ENCODE measurements around the gene SEMA3E. TPM values are rescaled to one million over a fixed set of nuclear protein-coding genes. Genes with fewer than 3 reads are reported as not detected.

The SEMA3E gene
- total RNA-seq, 1 donor from 2014 or later: 1.3 TPM

DNA sequence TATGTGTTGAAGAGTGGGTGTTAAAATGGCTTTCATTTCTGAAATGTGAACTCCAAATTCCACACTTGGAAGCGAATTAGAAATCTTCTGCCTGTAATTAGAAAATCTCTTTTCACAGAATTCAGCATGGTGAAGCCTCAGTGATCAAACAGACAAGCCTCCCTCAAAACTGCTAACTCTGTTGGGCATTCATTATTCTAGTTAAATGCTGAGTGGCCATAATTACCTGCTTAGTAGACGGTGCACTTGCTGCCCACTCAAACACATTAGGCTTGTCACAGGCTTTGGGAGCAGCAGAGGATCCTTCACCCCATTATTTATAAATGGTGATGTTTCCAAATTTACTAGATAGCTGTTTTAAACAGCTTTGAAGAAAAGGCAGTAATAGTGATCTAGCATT lies 309.0 kb downstream of the SEMA3E start:
- no peaks in the 10 kb centered on the region for H3K4me1 Mint-ChIP-seq
- no peaks in the 10 kb centered on the region for H3K36me3 Mint-ChIP-seq
- H3K9me3 Mint-ChIP-seq: peaks cover 16% of the 10 kb centered on the region
- no peak for TF ChIP-seq CTCF (IDR thresholded peaks at IDR 0.05; ENCODE audit: unreplicated experiment)
- H3K4me3 Mint-ChIP-seq: no peak overlapping the region
- no peak for DNase-seq (ENCODE audit: low spot score in 2 of 2, unreplicated experiment in 2 of 2)
- H3K27ac Mint-ChIP-seq: no peak overlapping the region
- peaks cover 5% of the 10 kb centered on the region for H3K27me3 Mint-ChIP-seq (ENCODE audit: low read depth)

GRCh38 chr7:83338277-83338950 lies 310.5 kb downstream of the SEMA3E start:
- Mint-ChIP-seq H3K27ac (no peak overlapping the region), H3K4me3 (no peak overlapping the region), H3K9me3 (peaks cover 6% of the 10 kb centered on the region), H3K36me3 (no peaks in the 10 kb centered on the region), H3K27me3 (ENCODE audit: low read depth) (peaks cover 5% of the 10 kb centered on the region), H3K4me1 (no peaks in the 10 kb centered on the region)
- no peak for TF ChIP-seq CTCF (IDR thresholded peaks at IDR 0.05; ENCODE audit: unreplicated experiment)
- DNase-seq (ENCODE audit: low spot score in 2 of 2, unreplicated experiment in 2 of 2): no peak

- Mint-ChIP-seq H3K36me3 (no peaks in the 10 kb centered on the region), H3K27ac (no peak overlapping the region), H3K4me1 (no peaks in the 10 kb centered on the region), H3K4me3 (no peak overlapping the region), H3K27me3 (ENCODE audit: low read depth) (peaks cover 5% of the 10 kb centered on the region), H3K9me3 (no peaks in the 10 kb centered on the region)
- DNase-seq (ENCODE audit: low spot score in 2 of 2, unreplicated experiment in 2 of 2): no peak
- TF ChIP-seq CTCF (IDR thresholded peaks at IDR 0.05; ENCODE audit: unreplicated experiment): no peak
These were observed 311.9 kb downstream of the SEMA3E start for GRCh38 chr7:83337050-83337449.

- no peak overlapping the region for H3K27ac Mint-ChIP-seq
- no peak overlapping the region for H3K4me3 Mint-ChIP-seq
- no peaks in the 10 kb centered on the region for H3K9me3 Mint-ChIP-seq
- no peak for DNase-seq (ENCODE audit: low spot score in 2 of 2, unreplicated experiment in 2 of 2)
- H3K27me3 Mint-ChIP-seq (ENCODE audit: low read depth): peaks cover 2% of the 10 kb centered on the region
- H3K4me1 Mint-ChIP-seq: no peaks in the 10 kb centered on the region
- no peak for TF ChIP-seq CTCF (IDR thresholded peaks at IDR 0.05; ENCODE audit: unreplicated experiment)
- no peaks in the 10 kb centered on the region for H3K36me3 Mint-ChIP-seq
These were observed 322.7 kb downstream of the SEMA3E start for GRCh38 chr7:83326223-83326622.

DNA sequence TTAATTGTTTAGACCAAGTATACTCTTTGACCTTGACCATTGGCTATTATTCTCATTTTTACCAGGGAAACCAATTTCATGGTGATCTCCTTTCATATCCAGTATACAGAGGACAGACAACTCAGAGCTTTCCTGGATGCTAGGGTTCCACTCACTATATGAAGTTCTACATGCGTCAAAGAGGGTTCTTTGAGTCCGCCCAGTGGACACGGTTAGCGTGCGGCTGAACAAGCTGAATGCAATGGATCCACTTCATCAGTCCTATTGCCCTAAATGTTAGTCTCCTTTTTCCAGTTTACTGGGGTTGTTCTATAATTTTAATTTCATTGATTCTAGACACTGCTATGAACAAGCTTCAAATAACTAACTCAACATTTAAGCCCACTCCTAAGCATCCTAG lies 323.9 kb downstream of the SEMA3E start:
- no peak overlapping the region for H3K4me3 Mint-ChIP-seq

More for the DNA sequence above, 323.9 kb downstream of the SEMA3E start:
- Mint-ChIP-seq H3K4me1 (no peaks in the 10 kb centered on the region), H3K27ac (no peak overlapping the region), H3K9me3 (no peaks in the 10 kb centered on the region), H3K36me3 (no peaks in the 10 kb centered on the region), H3K27me3 (ENCODE audit: low read depth) (peaks cover 2% of the 10 kb centered on the region)
- no peak for TF ChIP-seq CTCF (IDR thresholded peaks at IDR 0.05; ENCODE audit: unreplicated experiment)
- no peak for DNase-seq (ENCODE audit: low spot score in 2 of 2, unreplicated experiment in 2 of 2)
